ENCODE results near the gene ZNF367.

DNA sequence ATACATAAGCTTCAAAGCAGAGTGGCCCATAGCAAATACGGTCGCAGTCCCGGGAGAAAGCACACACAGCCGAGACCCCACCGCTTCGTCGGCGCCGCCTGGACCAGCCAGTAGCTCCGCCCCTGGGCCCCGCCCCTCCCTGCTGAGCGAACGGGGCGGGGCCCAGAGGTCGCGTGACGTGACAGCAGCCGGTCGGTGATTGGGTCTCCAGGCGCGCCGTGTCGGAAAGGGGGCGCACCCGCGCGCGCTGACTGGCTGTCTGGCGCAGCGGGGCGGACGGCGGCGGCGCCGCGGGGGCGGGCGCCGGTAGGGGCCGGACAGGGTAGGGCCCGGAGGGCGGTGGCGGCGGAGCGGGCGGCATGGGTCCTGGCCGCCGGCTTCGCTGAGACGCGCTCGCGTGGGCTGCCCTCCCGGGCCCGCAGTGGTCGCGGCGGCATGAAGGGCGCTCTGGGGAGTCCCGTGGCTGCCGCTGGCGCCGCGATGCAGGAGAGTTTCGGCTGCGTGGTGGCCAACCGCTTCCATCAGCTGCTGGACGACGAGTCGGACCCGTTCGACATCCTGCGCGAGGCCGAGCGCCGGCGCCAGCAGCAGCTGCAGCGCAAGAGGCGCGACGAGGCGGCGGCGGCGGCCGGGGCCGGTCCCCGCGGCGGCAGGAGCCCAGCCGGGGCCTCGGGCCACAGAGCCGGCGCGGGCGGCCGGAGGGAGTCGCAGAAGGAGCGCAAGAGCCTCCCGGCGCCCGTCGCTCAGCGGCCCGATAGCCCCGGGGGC lies 31.9 kb upstream of the ZNF367 start, which contains the start of gene HABP4:
- peak in 1 of 2 donors; percentile 71 for TF ChIP-seq POLR2AphosphoS5 (IDR thresholded peaks at IDR 0.05; ENCODE audit: insufficient read depth in 1 of 2, low read depth in 1 of 2)
- TF ChIP-seq, protein P1, sequence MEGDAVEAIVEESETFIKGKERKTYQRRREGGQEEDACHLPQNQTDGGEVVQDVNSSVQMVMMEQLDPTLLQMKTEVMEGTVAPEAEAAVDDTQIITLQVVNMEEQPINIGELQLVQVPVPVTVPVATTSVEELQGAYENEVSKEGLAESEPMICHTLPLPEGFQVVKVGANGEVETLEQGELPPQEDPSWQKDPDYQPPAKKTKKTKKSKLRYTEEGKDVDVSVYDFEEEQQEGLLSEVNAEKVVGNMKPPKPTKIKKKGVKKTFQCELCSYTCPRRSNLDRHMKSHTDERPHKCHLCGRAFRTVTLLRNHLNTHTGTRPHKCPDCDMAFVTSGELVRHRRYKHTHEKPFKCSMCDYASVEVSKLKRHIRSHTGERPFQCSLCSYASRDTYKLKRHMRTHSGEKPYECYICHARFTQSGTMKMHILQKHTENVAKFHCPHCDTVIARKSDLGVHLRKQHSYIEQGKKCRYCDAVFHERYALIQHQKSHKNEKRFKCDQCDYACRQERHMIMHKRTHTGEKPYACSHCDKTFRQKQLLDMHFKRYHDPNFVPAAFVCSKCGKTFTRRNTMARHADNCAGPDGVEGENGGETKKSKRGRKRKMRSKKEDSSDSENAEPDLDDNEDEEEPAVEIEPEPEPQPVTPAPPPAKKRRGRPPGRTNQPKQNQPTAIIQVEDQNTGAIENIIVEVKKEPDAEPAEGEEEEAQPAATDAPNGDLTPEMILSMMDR (IDR thresholded peaks at IDR 0.05), result no peak

Measured in vagina (tissue), 2 donors.